Cardiac fibroblast (primary cell): Measurements from ENCODE around the gene FRMD4A.
A peak's percentile ranks its signal among the peaks of the same experiment; 100 is the strongest.

Source experiments
- DNase-seq, 2 donors: peaks; one replicate each; pipeline versions ENCODE4 v3.0.0 to v3.0.0-alpha.2; 2010; ENCODE audit warnings: low read depth in 2 of 2
- H3K4me3 ChIP-seq, 2 donors: replicated peaks in 1 of 2; 1 replicate in 1 of 2; 2 replicates in 1 of 2; pipeline ENCODE4 v1.5.1; 2011; ENCODE audit warnings: low read depth in 2 of 2, low read length in 2 of 2, mild to moderate bottlenecking in 2 of 2, moderate library complexity in 1 of 2
- TF ChIP-seq, protein P1 (sequence below): IDR thresholded peaks from one replicate; pipeline ENCODE4 v1.5.1; 2011; ENCODE audit warnings: low read depth, mild to moderate bottlenecking, low read length, inconsistent platforms

FRMD4A gene

DNA sequence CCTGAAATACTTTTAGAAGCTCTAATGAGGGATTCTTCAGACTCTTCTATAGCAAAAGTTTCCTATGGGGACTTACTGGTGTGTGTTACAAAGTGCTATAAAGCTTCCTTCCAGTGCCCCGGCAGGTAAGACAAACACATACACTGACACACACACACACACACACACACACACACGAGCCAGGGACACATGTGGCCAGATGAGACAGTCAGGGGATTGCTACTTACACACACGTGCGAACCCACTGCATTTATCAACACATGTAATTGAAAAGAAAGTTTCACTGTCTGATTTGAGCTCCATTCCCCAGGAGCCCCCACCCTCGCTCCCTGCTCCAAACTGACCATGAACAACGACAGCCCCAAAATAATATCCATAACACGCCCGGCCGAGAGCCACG, 624.1 kb downstream of the FRMD4A start:
- TF ChIP-seq, protein P1, sequence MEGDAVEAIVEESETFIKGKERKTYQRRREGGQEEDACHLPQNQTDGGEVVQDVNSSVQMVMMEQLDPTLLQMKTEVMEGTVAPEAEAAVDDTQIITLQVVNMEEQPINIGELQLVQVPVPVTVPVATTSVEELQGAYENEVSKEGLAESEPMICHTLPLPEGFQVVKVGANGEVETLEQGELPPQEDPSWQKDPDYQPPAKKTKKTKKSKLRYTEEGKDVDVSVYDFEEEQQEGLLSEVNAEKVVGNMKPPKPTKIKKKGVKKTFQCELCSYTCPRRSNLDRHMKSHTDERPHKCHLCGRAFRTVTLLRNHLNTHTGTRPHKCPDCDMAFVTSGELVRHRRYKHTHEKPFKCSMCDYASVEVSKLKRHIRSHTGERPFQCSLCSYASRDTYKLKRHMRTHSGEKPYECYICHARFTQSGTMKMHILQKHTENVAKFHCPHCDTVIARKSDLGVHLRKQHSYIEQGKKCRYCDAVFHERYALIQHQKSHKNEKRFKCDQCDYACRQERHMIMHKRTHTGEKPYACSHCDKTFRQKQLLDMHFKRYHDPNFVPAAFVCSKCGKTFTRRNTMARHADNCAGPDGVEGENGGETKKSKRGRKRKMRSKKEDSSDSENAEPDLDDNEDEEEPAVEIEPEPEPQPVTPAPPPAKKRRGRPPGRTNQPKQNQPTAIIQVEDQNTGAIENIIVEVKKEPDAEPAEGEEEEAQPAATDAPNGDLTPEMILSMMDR: no peak
- peak overlapping the region; percentile 55 to 75 for H3K4me3 ChIP-seq
- DNase-seq: no peak

DNA sequence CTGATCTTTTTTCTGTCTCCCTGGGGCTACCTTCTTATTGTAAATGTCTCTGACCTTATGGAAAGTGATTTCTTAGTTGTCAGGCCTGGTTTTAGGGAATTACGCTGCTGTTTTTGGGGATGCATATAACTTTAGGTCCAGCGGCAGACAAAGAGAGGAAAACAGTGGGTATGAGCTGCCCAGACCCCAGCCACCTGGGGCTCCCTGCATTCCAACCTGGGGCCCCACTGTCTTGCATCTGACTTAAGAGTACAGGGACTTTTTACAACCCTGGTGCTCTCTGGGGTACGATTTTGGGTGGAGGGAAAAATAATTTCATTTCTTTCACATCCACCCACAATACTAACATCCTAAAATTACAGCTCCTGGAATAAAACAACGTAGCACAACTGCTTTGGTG, 624.5 kb downstream of the FRMD4A start:
- TF ChIP-seq, protein P1: no peak
- peak overlapping the region; percentile 55 to 75 for H3K4me3 ChIP-seq
- no peak for DNase-seq

DNA sequence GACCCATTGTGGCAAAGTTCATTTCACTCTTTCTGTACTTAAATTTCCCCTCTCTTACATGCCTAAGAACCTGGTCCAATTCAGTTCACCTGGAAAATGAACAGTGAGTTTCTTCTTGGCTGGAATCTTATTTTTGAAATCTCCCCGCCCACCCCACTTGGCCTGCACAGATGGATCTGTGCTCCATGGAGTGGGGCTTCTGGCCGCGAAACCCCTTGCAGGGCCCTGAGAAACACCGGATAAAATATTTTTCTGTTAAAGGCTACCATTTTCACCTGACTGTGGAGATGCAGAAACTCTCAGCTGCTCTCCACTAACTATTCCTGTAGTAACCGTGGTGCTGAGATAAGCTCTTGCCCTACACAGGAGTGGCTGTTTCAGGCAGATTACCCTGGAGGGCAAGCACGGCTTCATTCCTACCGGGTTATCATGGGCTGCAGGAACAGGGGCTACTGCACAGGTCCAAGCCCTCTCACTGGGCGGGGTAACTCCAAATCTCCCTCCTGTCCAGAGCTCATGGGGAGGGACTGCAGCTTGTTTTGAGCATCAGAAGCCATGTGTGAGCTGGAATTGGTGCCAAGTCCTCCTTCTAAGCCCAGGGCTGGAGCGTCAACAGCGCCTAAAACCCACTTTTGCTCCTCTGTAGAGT, 625.1 kb downstream of the FRMD4A start:
- TF ChIP-seq, protein P1: no peak
- DNase-seq: peak; percentile 40 to 56
- peak overlapping the region; percentile 55 to 75 for H3K4me3 ChIP-seq

DNA sequence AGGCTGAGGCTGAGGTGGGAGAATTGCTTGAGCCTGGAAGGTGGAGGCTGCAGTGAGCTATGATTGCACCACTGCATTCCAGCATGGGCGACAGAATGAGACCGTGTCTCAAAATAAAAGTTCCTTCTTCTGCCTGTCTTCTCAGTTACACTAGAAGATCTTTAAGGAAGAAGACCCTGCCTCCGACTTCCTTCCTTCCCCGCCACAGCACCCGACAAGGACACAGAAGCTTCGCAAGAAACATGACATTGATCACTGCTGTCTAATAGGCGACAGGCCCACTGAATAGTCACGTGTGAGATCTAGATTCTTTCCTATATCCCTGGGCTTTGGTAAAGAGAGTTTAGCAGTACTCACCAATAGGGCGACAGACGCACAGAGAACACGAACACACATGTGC, 625.8 kb downstream of the FRMD4A start:
- DNase-seq: no peak
- peak overlapping the region in 1 of 2 donors; percentile 75 for H3K4me3 ChIP-seq
- TF ChIP-seq, protein P1: no peak

DNA sequence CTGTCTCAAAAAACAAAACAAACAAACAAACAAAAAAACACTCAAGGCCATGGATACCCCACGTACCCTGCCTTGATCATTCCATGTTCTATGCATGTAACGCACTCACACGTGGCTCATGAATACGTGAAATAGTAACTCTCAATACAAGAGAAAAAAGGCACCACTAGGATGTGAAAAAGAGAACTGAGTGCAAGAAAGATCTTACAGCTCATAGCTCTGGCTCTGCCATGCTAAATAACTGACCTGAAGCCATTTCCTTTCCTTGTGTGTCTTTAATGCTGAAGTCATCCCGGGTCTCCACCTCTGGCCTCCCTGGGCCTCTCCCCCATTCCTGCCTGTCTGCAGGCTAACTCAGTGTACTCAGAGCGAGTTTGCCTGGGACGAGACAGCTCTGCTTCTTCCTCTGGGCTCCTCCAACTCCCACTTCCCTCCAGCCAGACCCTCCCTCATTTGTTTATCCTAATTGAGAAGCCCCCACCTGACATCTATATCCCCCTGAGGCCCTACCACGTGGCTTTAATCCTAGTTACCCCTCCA, 626.7 kb downstream of the FRMD4A start:
- H3K4me3 ChIP-seq: peak overlapping the region in 1 of 2 donors; percentile 11
- TF ChIP-seq, protein P1: no peak
- DNase-seq: no peak

DNA sequence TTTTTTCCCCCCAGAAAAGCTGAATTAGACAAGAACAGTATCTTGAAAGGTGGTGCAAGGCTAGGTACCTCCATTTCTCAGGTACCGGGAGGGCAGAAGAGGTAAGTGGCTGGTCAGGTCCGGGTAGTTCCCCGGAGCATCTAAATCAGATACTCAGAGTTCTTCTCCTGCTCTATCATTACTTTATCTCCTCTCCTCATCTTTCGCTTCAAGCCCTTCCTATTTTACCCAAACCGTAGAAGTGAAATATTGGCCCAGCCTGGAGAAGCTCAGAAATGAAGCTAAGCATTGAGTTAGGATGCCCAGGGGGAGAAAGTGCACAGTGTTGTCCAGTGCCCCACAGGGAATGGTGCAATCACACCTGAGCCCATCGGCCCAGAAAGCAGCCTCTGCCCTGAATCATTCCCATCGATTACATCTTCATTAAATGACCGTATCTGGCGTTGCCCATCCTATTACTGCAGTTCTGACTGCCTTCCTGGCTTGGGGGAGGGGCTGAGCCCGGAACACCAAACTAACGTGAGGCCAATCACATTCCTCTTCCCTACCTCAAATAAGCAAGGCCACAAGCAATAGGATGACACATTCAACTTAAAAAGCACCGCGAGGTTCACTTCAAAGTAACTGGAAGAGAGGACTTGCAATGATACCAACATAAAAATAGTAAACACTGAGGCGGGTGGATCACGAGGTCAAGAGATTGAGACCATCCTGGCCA, 627.5 kb downstream of the FRMD4A start:
- TF ChIP-seq, protein P1: no peak
- no peak for DNase-seq
- H3K4me3 ChIP-seq: no peak overlapping the region
